H1 (cell line): ENCODE results near the gene CDC123.

ENCODE experiments used
- CBX5 ChIP-seq: fragments of 300-800, 300-1000 bp; sonication (generic); IDR thresholded peaks from 2 replicates; pipeline ENCODE4 v1.7.1; 2016; ENCODE audit warnings: antibody characterized with exemption, low read length, low read depth
- CEBPB ChIP-seq: IDR thresholded peaks from 2 replicates; pipeline ENCODE4 v1.6.1; 2012; ENCODE audit warnings: low read depth, low read length
- EP300 ChIP-seq, 2 experiments: IDR thresholded peaks; 1 replicate in 1 of 2; 2 replicates in 1 of 2; pipeline ENCODE4 v1.6.1; 2011 to 2012; ENCODE audit warnings: low read depth in 2 of 2, low read length in 2 of 2, mild to moderate bottlenecking in 2 of 2, borderline replicate concordance in 1 of 2, inconsistent platforms in 1 of 2, moderate library complexity in 1 of 2
- GTF2F1 ChIP-seq: IDR thresholded peaks from 2 replicates; pipeline ENCODE4 v1.6.1; 2012; ENCODE audit warnings: low read depth, low read length, improper control_type of control experiment, borderline replicate concordance
- POU5F1 ChIP-seq: IDR thresholded peaks from 2 replicates; pipeline ENCODE4 v1.6.1; 2011; ENCODE audit warnings: low read depth, mild to moderate bottlenecking, low read length, moderate library complexity
- RBBP5 ChIP-seq: IDR thresholded peaks from 2 replicates; pipeline ENCODE4 v1.7.1; 2012; ENCODE audit warnings: low read depth, mild to moderate bottlenecking, inconsistent platforms, low read length, moderate library complexity, borderline replicate concordance
- SUZ12 ChIP-seq: fragments of 200-600 bp; sonication (generic); IDR thresholded peaks from 2 replicates; pipeline ENCODE4 v1.6.1; 2012; ENCODE audit warnings: mild to moderate bottlenecking, inconsistent platforms, low read length, moderate library complexity, mixed read lengths
- TF ChIP-seq, protein P1 (sequence below), 3 experiments: IDR thresholded peaks; 1 replicate in 2 of 3; 2 replicates in 1 of 3; pipeline versions ENCODE4 v1.5.1 to v1.6.1; 2011; ENCODE audit warnings: low read length in 3 of 3, mild to moderate bottlenecking in 3 of 3, inconsistent platforms in 2 of 3, low read depth in 1 of 3, moderate library complexity in 1 of 3; ENCODE audit not compliant: insufficient read depth in 1 of 3; ENCODE audit errors: control extremely low read depth in 1 of 3
- TF ChIP-seq, protein P2 (sequence below): IDR thresholded peaks from 2 replicates; pipeline ENCODE4 v1.6.1; 2012; ENCODE audit warnings: inconsistent platforms

DNA sequence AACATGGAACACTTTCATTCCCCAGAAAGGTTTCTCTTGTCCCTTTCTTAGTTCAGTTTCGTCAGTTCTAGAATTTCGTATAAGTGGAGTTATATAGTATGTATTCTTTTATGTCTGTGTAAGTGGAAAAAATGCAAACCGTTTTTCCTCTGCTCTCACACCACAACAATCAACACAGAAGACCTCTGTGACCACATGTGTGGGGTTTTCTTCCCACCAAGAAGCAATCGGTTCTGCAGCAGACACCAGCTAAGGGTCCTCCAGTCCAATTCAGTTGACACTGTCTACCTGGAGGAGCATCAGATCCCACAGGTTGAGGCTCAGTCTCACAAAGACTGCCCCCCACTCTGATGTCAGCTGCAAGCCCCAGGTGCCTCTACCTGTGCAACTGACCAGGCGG, 6.2 kb downstream of the CDC123 start:
- no peak for TF ChIP-seq GTF2F1
- no peak for TF ChIP-seq SUZ12
- TF ChIP-seq, protein P1, sequence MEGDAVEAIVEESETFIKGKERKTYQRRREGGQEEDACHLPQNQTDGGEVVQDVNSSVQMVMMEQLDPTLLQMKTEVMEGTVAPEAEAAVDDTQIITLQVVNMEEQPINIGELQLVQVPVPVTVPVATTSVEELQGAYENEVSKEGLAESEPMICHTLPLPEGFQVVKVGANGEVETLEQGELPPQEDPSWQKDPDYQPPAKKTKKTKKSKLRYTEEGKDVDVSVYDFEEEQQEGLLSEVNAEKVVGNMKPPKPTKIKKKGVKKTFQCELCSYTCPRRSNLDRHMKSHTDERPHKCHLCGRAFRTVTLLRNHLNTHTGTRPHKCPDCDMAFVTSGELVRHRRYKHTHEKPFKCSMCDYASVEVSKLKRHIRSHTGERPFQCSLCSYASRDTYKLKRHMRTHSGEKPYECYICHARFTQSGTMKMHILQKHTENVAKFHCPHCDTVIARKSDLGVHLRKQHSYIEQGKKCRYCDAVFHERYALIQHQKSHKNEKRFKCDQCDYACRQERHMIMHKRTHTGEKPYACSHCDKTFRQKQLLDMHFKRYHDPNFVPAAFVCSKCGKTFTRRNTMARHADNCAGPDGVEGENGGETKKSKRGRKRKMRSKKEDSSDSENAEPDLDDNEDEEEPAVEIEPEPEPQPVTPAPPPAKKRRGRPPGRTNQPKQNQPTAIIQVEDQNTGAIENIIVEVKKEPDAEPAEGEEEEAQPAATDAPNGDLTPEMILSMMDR (IDR thresholded peaks at IDR 0.05; ENCODE audit: control extremely low read depth in 1 of 3, insufficient read depth in 1 of 3, low read depth in 1 of 3, low read length in 3 of 3): no peak
- TF ChIP-seq POU5F1: no peak
- no peak for TF ChIP-seq RBBP5
- TF ChIP-seq CEBPB: no peak
- TF ChIP-seq CBX5: no peak
- TF ChIP-seq, protein P2, sequence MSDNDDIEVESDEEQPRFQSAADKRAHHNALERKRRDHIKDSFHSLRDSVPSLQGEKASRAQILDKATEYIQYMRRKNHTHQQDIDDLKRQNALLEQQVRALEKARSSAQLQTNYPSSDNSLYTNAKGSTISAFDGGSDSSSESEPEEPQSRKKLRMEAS: no peak
- TF ChIP-seq EP300 (IDR thresholded peaks at IDR 0.05; ENCODE audit: borderline replicate concordance in 1 of 2, low read depth in 2 of 2, low read length in 2 of 2): no peak
